Measurements from ENCODE around the gene PARD3.

Gene PARD3

DNA sequence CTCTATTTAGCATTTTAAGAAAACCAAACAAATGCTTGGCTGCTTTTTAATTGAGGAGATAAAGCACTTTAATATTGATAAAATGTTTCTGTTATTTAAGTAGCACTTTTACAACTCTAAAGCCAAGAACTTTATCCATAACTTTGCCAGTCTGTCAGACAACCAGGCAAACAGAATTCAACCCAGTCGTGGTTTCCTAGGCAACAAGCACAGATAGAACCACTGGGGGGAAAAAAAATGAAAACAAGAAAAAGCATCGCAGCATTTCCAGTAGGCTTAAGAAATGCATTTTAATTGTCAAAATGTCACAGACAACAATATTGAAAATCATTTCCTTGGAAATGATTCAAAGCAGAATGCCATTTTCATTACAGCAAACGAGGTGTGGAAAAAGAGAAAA lies 323.4 kb downstream of the PARD3 start:
- no peaks in the 10 kb centered on the region for H3K27me3 ChIP-seq (ENCODE audit: insufficient read depth, low read length, poor library complexity, severe bottlenecking)
- no peak overlapping the region for H3K9ac ChIP-seq (ENCODE audit: low read depth, low read length, poor library complexity, severe bottlenecking)
- no peaks in the 10 kb centered on the region for H3K9me2 ChIP-seq (replicated peaks; ENCODE audit: low read depth, low read length)
- H3K4me2 ChIP-seq (ENCODE audit: low read depth, low read length, poor library complexity, severe bottlenecking): no peak overlapping the region
- no peak overlapping the region for H2AFZ ChIP-seq (ENCODE audit: low read length)
- TF ChIP-seq, protein P1, sequence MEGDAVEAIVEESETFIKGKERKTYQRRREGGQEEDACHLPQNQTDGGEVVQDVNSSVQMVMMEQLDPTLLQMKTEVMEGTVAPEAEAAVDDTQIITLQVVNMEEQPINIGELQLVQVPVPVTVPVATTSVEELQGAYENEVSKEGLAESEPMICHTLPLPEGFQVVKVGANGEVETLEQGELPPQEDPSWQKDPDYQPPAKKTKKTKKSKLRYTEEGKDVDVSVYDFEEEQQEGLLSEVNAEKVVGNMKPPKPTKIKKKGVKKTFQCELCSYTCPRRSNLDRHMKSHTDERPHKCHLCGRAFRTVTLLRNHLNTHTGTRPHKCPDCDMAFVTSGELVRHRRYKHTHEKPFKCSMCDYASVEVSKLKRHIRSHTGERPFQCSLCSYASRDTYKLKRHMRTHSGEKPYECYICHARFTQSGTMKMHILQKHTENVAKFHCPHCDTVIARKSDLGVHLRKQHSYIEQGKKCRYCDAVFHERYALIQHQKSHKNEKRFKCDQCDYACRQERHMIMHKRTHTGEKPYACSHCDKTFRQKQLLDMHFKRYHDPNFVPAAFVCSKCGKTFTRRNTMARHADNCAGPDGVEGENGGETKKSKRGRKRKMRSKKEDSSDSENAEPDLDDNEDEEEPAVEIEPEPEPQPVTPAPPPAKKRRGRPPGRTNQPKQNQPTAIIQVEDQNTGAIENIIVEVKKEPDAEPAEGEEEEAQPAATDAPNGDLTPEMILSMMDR (conservative IDR thresholded peaks at IDR 0.05; ENCODE audit: low read length): no peak
- no peak for TF ChIP-seq EZH2phosphoT487 (IDR thresholded peaks at IDR 0.05; ENCODE audit: borderline replicate concordance)
- H3F3A ChIP-seq (ENCODE audit: low read depth): no peaks in the 10 kb centered on the region
- no peaks in the 10 kb centered on the region for H3K9me3 ChIP-seq (ENCODE audit: insufficient read depth, low read depth, low read length)
- H4K20me1 ChIP-seq (ENCODE audit: insufficient read depth, low read length, poor library complexity, severe bottlenecking): no peaks in the 10 kb centered on the region
- 0 out of 2 replicates have a peak, but pooled peaks cover 10% of the 10 kb centered on the region for H3K79me2 ChIP-seq (ENCODE audit: insufficient read depth, low read length)
- no peaks in the 10 kb centered on the region for H3K4me1 ChIP-seq (ENCODE audit: insufficient read depth, low read length, poor library complexity, severe bottlenecking)
- H3K4me3 ChIP-seq (ENCODE audit: low read length, poor library complexity, severe bottlenecking): no peak overlapping the region
- no peaks in the 10 kb centered on the region for H3K36me3 ChIP-seq (ENCODE audit: insufficient read depth, low read length)

DNA sequence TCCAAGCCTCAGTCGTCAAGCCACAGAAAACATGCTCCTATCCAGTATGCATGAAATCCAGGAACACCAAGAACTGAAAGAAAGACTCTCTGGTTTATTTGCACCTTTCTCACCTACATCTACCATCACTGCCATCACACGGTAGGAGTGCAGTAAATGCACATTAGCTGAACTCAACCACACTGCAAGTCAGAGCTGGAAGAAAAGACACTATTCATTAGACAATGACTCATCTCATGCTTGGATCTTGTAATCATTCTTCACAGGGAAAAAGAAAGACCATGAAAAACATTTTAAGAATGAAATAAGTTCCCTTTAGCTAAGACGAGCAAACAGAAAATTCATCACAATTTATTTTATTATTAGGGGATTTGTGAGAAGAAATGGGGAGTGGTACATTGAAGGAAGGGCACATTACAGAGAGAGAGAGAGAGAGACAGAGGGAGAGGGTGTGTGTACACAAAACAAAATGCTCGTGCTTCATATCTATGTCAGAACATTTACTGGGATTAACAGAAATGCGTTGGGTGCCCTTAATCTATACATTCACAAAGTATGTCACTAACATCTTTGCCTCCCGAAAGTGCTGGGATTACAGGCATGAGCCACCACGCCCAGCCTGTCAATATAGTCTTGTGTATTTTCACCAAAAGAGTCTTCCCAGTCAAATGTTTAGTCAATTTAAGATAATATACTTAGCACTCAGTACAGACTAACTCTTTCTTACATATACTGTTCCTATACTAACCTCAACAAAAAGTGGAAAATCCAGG lies 324.9 kb downstream of the PARD3 start:
- H3K4me1 ChIP-seq (ENCODE audit: insufficient read depth, low read length, poor library complexity, severe bottlenecking): no peaks in the 10 kb centered on the region
- H3K9me3 ChIP-seq (ENCODE audit: insufficient read depth, low read depth, low read length): no peaks in the 10 kb centered on the region
- H3K9me2 ChIP-seq (replicated peaks; ENCODE audit: low read depth, low read length): no peaks in the 10 kb centered on the region
- H3K36me3 ChIP-seq (ENCODE audit: insufficient read depth, low read length): no peaks in the 10 kb centered on the region
- H3F3A ChIP-seq (ENCODE audit: low read depth): no peaks in the 10 kb centered on the region
- TF ChIP-seq EZH2phosphoT487 (IDR thresholded peaks at IDR 0.05; ENCODE audit: borderline replicate concordance): no peak
- TF ChIP-seq, protein P1 (conservative IDR thresholded peaks at IDR 0.05; ENCODE audit: low read length): no peak
- no peak overlapping the region for H3K4me2 ChIP-seq (ENCODE audit: low read depth, low read length, poor library complexity, severe bottlenecking)
- H3K9ac ChIP-seq (ENCODE audit: low read depth, low read length, poor library complexity, severe bottlenecking): no peak overlapping the region
- no peak overlapping the region for H3K4me3 ChIP-seq (ENCODE audit: low read length, poor library complexity, severe bottlenecking)
- H3K27me3 ChIP-seq (ENCODE audit: insufficient read depth, low read length, poor library complexity, severe bottlenecking): no peaks in the 10 kb centered on the region
- 0 out of 2 replicates have a peak, but pooled peaks cover 5% of the 10 kb centered on the region for H3K79me2 ChIP-seq (ENCODE audit: insufficient read depth, low read length)
- H4K20me1 ChIP-seq (ENCODE audit: insufficient read depth, low read length, poor library complexity, severe bottlenecking): no peaks in the 10 kb centered on the region
- H2AFZ ChIP-seq (ENCODE audit: low read length): no peak overlapping the region

DNA sequence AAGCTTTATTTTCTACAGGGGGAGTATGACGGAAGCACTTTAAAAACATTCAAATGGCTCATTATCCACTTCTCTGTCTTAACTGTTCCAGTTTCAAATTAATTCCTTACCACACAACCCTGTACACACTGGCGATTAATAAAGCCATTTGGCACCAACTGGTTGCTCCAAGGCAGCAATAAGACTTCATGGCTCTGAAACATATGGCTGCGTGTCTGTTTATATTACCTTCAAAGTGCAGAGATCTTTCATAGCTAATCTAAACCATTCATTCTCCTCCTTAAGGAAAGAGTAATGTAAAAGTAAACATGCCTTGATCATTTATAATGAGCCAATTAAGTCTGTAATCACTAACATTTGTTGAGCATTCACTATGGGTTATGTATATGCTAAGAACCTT lies 325.7 kb downstream of the PARD3 start:
- Histone ChIP-seq H3K79me2 (ENCODE audit: insufficient read depth, low read length) (no peaks in the 10 kb centered on the region), H3K9me2 (replicated peaks; ENCODE audit: low read depth, low read length) (no peaks in the 10 kb centered on the region), H3K36me3 (ENCODE audit: insufficient read depth, low read length) (no peaks in the 10 kb centered on the region), H3K9me3 (ENCODE audit: insufficient read depth, low read depth, low read length) (no peaks in the 10 kb centered on the region), H3K27me3 (ENCODE audit: insufficient read depth, low read length, poor library complexity, severe bottlenecking) (no peaks in the 10 kb centered on the region), H3K4me2 (ENCODE audit: low read depth, low read length, poor library complexity, severe bottlenecking) (no peak overlapping the region), H3F3A (ENCODE audit: low read depth) (no peaks in the 10 kb centered on the region), H4K20me1 (ENCODE audit: insufficient read depth, low read length, poor library complexity, severe bottlenecking) (no peaks in the 10 kb centered on the region), H2AFZ (ENCODE audit: low read length) (no peak overlapping the region), H3K9ac (ENCODE audit: low read depth, low read length, poor library complexity, severe bottlenecking) (no peak overlapping the region), H3K4me3 (ENCODE audit: low read length, poor library complexity, severe bottlenecking) (no peak overlapping the region), H3K4me1 (ENCODE audit: insufficient read depth, low read length, poor library complexity, severe bottlenecking) (no peaks in the 10 kb centered on the region)
- TF ChIP-seq EZH2phosphoT487 (IDR thresholded peaks at IDR 0.05; ENCODE audit: borderline replicate concordance): no peak
- TF ChIP-seq, protein P1 (conservative IDR thresholded peaks at IDR 0.05; ENCODE audit: low read length): no peak

Measured in Loucy (cell line).